Tibial nerve (tissue), 4 donors: ENCODE data around the gene TENM3. TPM values are rescaled to one million over a fixed set of nuclear protein-coding genes. Genes with fewer than 3 reads are reported as not detected.

Experiments
- DNase-seq, 2 donors: peaks; one replicate each; pipeline ENCODE4 v3.0.0-alpha.2; 2019; ENCODE audit warnings: low spot score in 2 of 2
- H3K27ac ChIP-seq, 4 donors: fragments of 200-600 bp; sonication (generic) in 3 of 4; one replicate each; pipeline ENCODE4 v1.5.1; 2017 to 2019; ENCODE audit warnings: mild to moderate bottlenecking in 1 of 4
- H3K27me3 ChIP-seq, 2 donors: fragments of 200-600 bp; sonication (generic) in 1 of 2; one replicate each; pipeline versions ENCODE4 v1.5.1 to v1.6.0; 2017 to 2019
- H3K36me3 ChIP-seq, 3 donors: fragments of 200-600 bp; sonication (generic); one replicate each; pipeline ENCODE4 v1.5.1; 2018 to 2019
- H3K4me1 ChIP-seq, 4 donors: fragments of 200-600 bp; sonication (generic) in 3 of 4; one replicate each; pipeline ENCODE4 v1.5.1; 2017 to 2019
- H3K4me3 ChIP-seq, 4 donors: fragments of 200-600 bp; sonication (generic) in 3 of 4; one replicate each; pipeline ENCODE4 v1.5.1; 2017 to 2019; ENCODE audit warnings: mild to moderate bottlenecking in 1 of 4, moderate library complexity in 1 of 4
- H3K9me3 ChIP-seq, 4 donors: fragments of 200-600 bp; sonication (generic) in 3 of 4; one replicate each; pipeline ENCODE4 v1.5.1; 2017 to 2019
- CTCF ChIP-seq, 5 experiments: fragments of 200-600 bp in 3 of 5; fragments of 450-650 bp in 2 of 5; sonication (generic) in 3 of 5; IDR thresholded peaks; one replicate each; pipeline ENCODE4 v1.5.1; 2016 to 2019; ENCODE audit warnings: antibody characterized with exemption in 5 of 5, mild to moderate bottlenecking in 3 of 5, moderate library complexity in 2 of 5
- EP300 ChIP-seq, 2 donors: sonication (generic); formaldehyde crosslinking; IDR thresholded peaks; one replicate each; pipeline ENCODE4 v1.6.1; 2017; ENCODE audit warnings: antibody characterized with exemption in 2 of 2, mild to moderate bottlenecking in 1 of 2
- POLR2A ChIP-seq, 2 donors: fragments of 450-650 bp; IDR thresholded peaks; one replicate each; pipeline ENCODE4 v1.6.1; 2017; ENCODE audit warnings: antibody characterized with exemption in 2 of 2, mild to moderate bottlenecking in 2 of 2, moderate library complexity in 2 of 2
- WGBS, 2 donors: methylation state at CpG; one replicate each; pipeline ENCODE4 v1.1.5; 2018; 5-methylcytosine and 5-hydroxymethylcytosine counted together
- total RNA-seq, 4 donors: library from RNA; depleted of rRNA; stranded (reverse); fragments of >200 nt; gene quantifications; one replicate each; pipeline ENCODE4 v1.1.0, GENCODE V29; 2016

TENM3 gene
- total RNA-seq, 4 donors from 2014 or later = 19.0 to 60.5 (median 29.4) TPM

- H3K27ac ChIP-seq = no peak overlapping the region
- H3K9me3 ChIP-seq = no peaks in the 10 kb centered on the region
- no peaks in the 10 kb centered on the region for H3K27me3 ChIP-seq
- H3K4me1 ChIP-seq = no peaks in the 10 kb centered on the region
- TF ChIP-seq POLR2A (IDR thresholded peaks at IDR 0.05) (no peak), CTCF (IDR thresholded peaks at IDR 0.05) (no peak), EP300 (IDR thresholded peaks at IDR 0.05) (no peak)
- no peak overlapping the region for H3K4me3 ChIP-seq
- WGBS, 2 donors = 55 to 61% methylated on average over 13 of the region's 13 CpGs
- H3K36me3 ChIP-seq = no peaks in the 10 kb centered on the region
- DNase-seq = no peak
Measured at GRCh38 chr4:182826391-182826790, 583.2 kb downstream of the TENM3 start.

DNA sequence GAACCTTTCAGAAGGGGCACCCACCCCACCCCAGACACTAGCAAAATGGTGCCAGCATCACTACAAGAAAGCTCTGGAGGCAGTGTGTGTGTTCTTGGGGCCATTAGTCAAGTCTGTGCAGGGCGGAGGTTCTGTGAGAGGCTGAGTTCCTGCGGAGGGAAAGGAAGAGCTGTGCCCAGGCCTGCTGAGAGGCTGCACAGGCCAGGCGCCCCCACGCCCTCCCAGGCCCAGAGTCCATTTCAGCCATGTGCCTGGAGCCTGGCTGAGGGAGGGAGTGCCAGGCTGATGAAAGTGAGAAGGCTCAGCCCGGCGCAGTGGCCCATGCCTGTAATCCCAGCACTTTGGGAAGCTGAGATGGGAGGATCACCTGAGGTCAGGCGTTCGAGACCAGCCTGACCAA, 584.0 kb downstream of the TENM3 start:
- no peak for DNase-seq

GRCh38 chr4:182827954-182828353, 584.8 kb downstream of the TENM3 start:
- DNase-seq = no peak
- no peaks in the 10 kb centered on the region for H3K9me3 ChIP-seq
- no peaks in the 10 kb centered on the region for H3K4me1 ChIP-seq
- WGBS, 2 donors = 82 to 87% methylated on average over 9 of the region's 9 CpGs
- H3K27ac ChIP-seq = no peak overlapping the region
- no peak overlapping the region for H3K4me3 ChIP-seq
- TF ChIP-seq EP300 (IDR thresholded peaks at IDR 0.05) = no peak
- TF ChIP-seq CTCF (IDR thresholded peaks at IDR 0.05) = no peak
- no peak for TF ChIP-seq POLR2A (IDR thresholded peaks at IDR 0.05)
- H3K27me3 ChIP-seq = no peaks in the 10 kb centered on the region
- no peaks in the 10 kb centered on the region for H3K36me3 ChIP-seq

More for the DNA sequence above, 584.0 kb downstream of the TENM3 start:
- no peaks in the 10 kb centered on the region for H3K9me3 ChIP-seq
- no peaks in the 10 kb centered on the region for H3K4me1 ChIP-seq
- H3K36me3 ChIP-seq = no peaks in the 10 kb centered on the region
- no peaks in the 10 kb centered on the region for H3K27me3 ChIP-seq
- WGBS, 2 donors = 95 to 98% methylated on average over 5 to 8 of the region's 8 CpGs
- TF ChIP-seq EP300 (IDR thresholded peaks at IDR 0.05) = no peak
- no peak for TF ChIP-seq CTCF (IDR thresholded peaks at IDR 0.05)
- no peak for TF ChIP-seq POLR2A (IDR thresholded peaks at IDR 0.05)
- H3K4me3 ChIP-seq = no peak overlapping the region
- H3K27ac ChIP-seq = no peak overlapping the region

GRCh38 chr4:182828360-182829025, 585.3 kb downstream of the TENM3 start:
- H3K36me3 ChIP-seq = no peaks in the 10 kb centered on the region
- no peak overlapping the region for H3K4me3 ChIP-seq
- no peaks in the 10 kb centered on the region for H3K9me3 ChIP-seq
- H3K27ac ChIP-seq = no peak overlapping the region
- no peaks in the 10 kb centered on the region for H3K4me1 ChIP-seq
- no peak for DNase-seq
- TF ChIP-seq POLR2A (IDR thresholded peaks at IDR 0.05) (no peak), CTCF (IDR thresholded peaks at IDR 0.05) (no peak), EP300 (IDR thresholded peaks at IDR 0.05) (no peak)
- no peaks in the 10 kb centered on the region for H3K27me3 ChIP-seq
- WGBS, 2 donors = 69 to 70% methylated on average over 17 of the region's 17 CpGs

DNA sequence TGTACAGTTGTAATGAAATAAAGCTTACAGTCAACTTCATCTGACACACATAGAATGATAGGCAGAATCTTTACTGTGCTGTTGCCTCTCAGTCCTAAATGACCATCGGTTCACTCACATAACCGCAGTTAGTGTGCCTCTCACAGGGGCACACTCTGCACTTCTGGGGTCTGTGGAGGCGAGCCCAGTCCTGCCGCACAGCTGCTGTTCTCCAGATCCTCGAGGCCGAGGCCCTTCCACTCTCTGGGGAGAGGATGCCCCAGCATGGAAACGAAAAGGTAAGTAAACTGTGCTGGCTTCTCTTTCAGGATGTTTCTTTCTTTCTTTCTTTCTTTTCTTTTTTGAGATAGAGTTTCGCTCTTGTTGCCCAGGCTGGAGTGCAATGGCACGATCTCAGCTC, 586.0 kb downstream of the TENM3 start:
- no peak overlapping the region for H3K4me3 ChIP-seq
- no peak for DNase-seq
- H3K27me3 ChIP-seq = no peaks in the 10 kb centered on the region
- H3K9me3 ChIP-seq = no peaks in the 10 kb centered on the region
- no peak for TF ChIP-seq EP300 (IDR thresholded peaks at IDR 0.05)
- TF ChIP-seq POLR2A (IDR thresholded peaks at IDR 0.05) = no peak
- no peak for TF ChIP-seq CTCF (IDR thresholded peaks at IDR 0.05)
- H3K36me3 ChIP-seq = no peaks in the 10 kb centered on the region
- WGBS, 2 donors = 86 to 88% methylated on average over 9 of the region's 9 CpGs
- no peak overlapping the region for H3K27ac ChIP-seq
- no peaks in the 10 kb centered on the region for H3K4me1 ChIP-seq
